ENCODE measurements around the gene CASTOR2.

DNA sequence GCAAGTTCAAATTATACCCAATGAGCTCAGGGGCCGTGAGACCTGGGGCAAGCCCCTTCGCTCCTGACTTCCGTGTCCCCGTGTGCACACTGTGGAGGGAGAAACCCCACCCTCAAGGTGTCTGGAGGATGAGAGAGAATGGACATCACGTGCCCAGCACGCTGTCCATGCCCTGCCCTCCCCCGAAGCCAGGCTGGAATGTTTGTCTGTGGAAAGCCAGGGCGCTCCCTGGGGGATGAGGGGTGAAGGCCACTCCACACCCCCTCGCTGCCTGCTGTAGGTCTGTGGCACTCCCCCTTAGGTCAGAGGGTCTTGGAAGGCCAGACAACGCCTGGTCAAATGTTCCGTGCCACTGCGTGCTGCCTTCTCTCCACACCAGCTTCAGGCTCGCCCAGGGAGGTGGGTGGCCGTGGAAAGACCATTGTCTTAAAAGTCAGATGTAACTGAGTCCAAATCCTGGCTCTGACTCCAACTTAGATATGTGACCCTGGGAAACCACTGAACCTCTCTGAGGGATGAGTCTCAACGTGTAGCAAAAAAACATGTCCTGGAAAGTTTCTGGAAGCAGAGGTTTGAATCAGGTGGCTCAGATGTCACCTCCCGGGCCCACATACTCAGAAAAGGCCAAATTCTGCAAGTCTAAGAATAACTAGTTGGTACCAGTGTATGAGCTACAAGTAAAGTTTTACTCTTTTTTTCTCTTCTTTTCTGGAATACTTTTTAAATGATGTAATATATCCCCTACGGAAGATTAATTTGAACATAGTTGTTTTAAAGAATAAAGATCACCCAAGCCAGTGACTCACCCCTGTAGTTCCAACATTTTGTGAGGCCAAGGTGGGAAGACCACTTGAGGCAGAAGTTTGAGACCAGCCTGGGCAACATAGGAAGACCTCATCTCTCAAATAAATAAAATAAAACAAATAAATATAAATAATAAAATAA lies 84.2 kb downstream of the CASTOR2 start:
- no peak for TF ChIP-seq EZH2 (IDR thresholded peaks at IDR 0.05; ENCODE audit: borderline replicate concordance, low read depth, low read length, severe bottlenecking)
- TF ChIP-seq, protein P1, sequence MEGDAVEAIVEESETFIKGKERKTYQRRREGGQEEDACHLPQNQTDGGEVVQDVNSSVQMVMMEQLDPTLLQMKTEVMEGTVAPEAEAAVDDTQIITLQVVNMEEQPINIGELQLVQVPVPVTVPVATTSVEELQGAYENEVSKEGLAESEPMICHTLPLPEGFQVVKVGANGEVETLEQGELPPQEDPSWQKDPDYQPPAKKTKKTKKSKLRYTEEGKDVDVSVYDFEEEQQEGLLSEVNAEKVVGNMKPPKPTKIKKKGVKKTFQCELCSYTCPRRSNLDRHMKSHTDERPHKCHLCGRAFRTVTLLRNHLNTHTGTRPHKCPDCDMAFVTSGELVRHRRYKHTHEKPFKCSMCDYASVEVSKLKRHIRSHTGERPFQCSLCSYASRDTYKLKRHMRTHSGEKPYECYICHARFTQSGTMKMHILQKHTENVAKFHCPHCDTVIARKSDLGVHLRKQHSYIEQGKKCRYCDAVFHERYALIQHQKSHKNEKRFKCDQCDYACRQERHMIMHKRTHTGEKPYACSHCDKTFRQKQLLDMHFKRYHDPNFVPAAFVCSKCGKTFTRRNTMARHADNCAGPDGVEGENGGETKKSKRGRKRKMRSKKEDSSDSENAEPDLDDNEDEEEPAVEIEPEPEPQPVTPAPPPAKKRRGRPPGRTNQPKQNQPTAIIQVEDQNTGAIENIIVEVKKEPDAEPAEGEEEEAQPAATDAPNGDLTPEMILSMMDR (IDR thresholded peaks at IDR 0.05; ENCODE audit: borderline replicate concordance, extremely low read depth, low read length, poor library complexity, severe bottlenecking) = no peak

Data from DND-41 (cell line).